Fibroblast of gingiva (primary cell): Measurements from ENCODE around the gene COL23A1.
A peak's percentile ranks its signal among the peaks of the same experiment; 100 is the strongest.

Experiments used
- DNase-seq: peaks from one replicate; pipeline ENCODE4 v3.0.0-alpha.2; 2011; ENCODE audit warnings: low read depth

COL23A1 gene

DNA sequence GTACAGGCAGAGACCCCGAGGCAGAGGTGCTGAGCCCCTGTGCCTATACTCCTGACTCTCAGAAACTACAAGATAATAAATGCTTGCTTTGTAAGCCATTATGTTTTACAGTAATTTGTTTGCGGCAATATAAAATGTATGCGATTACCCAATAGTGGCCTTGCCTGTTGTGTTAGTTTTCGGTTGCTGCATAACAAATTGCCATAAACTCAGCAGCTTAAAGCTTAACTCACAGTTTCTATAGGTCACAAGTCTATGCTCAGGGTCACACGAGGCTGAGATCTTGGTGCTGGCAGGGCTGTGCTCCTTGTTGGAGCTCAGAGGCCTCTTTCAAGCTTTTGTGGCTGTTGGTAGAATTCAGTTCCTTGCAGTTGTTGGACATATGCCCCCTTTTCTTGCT lies 114.8 kb downstream of the COL23A1 start:
- DNase-seq = no peak

- DNase-seq = peak; percentile 21
These were observed 115.5 kb downstream of the COL23A1 start for GRCh38 chr5:178474562-178475184.

- DNase-seq = no peak
These were observed 116.3 kb downstream of the COL23A1 start for GRCh38 chr5:178473854-178474253.

- DNase-seq = no peak
These were observed 118.1 kb downstream of the COL23A1 start for GRCh38 chr5:178472138-178472537.

DNA sequence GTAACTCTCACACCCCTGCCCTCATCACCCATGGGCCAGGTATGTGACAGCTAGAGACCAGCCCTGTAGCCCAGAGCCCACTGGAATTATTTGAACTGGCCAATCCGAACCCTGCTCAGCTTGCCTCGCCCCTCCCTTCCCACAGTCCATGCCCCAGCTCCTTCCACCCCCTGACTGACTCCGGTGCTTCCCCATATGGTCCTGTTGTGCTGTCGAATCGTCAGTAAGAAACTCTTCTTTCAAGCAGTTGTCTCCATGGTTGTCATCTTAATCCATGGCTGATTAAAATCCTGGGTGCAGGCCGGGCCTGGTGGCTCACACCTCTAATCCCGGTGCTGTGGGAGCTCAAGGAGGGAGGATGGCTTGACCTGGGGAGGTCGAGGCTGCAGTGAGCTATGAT lies 118.5 kb downstream of the COL23A1 start:
- DNase-seq = no peak

DNA sequence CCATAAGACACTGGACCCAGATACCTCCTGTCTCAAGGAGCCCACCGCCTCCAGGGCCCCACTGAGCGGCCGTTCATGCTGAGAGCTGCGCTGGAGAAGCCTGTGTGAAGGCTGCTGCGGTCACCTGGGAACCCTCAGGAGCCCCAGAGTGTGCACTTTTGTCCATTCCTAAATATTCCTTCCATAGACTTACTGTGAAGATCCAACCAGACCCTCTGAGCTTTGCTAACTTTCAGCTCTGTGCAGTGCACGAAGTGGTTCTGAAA lies 119.5 kb downstream of the COL23A1 start:
- no peak for DNase-seq

GRCh38 chr5:178469975-178470759 lies 120.0 kb downstream of the COL23A1 start:
- DNase-seq = no peak

- DNase-seq = no peak
These were observed 120.9 kb downstream of the COL23A1 start for GRCh38 chr5:178469011-178469974.

DNA sequence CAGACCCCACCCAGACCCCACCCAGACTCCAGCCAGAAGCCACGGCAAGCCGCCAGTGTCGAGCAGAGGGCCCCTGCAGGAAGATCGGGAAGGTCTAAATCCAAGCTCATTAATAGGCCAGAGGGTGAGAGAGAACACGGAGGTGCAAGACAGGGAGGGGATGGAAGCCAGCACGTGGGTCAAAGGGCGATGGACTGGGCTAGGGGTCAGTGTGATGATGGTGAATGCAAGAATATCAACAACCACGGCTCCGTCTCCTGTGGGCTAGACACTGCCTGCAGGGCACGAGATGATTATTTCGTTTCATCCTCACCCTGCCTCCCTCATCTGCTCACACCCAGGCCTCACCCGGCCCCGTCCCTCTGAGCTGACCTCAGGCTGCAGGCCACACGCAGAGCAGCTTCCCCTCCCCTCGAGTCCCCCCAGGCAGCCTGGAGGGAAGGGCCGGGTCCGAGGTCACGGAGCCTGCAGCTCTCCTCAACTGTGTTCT lies 122.0 kb downstream of the COL23A1 start:
- DNase-seq = no peak

DNA sequence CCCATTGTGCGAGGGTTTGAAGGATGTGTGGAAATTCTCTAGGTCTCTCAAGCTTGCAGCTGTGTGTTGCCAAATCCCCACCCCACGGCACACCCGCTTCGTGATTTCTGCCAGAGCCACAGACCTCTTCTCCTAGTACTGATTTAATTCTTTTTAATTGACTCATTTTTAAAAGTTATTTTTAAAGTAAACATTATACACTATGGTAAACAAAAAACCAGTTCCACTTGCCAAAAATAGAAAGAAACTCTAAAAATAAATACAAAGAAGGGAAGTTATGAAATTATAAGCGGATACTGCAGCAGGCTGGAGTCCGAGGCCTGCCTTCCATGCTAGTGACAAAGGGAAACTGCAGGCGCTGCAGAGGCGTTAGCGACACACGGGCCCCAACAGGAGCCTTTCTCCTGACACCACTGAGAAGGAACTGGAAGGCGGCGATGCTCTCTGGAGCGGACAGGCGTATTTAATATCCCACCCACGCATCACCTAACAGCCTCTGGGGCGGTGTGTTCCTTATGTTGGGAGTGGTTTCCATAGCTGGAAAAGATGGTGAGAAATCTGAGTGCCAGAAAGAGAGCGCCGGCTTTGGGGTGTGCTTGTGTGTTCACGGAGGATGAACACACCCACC lies 122.5 kb downstream of the COL23A1 start:
- DNase-seq = peak; percentile 85

DNA sequence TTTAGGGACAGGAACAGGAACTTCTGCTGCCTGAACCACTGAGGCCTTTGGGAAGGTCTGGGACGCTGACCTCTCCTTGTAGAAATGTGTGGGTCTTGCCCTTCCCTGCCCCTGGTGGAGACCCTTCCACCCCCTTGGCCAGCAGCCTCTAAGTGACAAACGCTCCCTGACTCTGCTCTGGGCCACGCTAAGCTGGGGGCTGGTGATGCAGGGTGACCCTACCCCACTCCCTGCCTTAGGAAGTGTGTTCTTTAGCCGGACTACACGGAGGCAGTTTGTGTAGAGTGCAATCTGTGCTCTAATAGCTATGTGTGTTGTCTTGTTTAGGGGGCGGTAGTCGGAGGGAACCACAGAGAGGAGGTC lies 123.0 kb downstream of the COL23A1 start:
- no peak for DNase-seq

- DNase-seq = no peak
These were observed 123.9 kb downstream of the COL23A1 start for GRCh38 chr5:178466342-178466741.

DNA sequence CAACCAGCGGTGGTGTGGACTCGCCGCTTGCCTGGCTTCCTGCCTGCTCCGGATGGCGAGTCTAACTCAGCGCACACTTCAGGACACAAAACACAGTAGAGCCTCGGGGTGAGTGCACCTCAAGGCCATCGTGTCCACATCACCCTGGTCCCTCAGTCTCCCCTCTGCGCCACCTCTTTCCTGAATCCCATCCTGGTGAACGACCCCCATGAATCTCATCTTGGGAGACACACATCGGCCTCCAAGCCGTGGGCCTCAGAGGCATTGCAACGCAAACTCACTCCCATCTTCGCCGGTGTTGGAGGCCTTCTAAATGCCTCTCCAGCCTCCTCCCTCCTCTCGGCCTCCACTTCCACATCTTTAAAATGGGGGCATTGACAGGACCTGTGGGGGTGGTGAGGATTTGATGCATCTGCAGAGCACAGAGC lies 124.3 kb downstream of the COL23A1 start:
- DNase-seq = no peak

- DNase-seq = no peak
These were observed 124.8 kb downstream of the COL23A1 start for GRCh38 chr5:178465228-178465860.

GRCh38 chr5:178464431-178465048 lies 125.7 kb downstream of the COL23A1 start:
- no peak for DNase-seq

DNA sequence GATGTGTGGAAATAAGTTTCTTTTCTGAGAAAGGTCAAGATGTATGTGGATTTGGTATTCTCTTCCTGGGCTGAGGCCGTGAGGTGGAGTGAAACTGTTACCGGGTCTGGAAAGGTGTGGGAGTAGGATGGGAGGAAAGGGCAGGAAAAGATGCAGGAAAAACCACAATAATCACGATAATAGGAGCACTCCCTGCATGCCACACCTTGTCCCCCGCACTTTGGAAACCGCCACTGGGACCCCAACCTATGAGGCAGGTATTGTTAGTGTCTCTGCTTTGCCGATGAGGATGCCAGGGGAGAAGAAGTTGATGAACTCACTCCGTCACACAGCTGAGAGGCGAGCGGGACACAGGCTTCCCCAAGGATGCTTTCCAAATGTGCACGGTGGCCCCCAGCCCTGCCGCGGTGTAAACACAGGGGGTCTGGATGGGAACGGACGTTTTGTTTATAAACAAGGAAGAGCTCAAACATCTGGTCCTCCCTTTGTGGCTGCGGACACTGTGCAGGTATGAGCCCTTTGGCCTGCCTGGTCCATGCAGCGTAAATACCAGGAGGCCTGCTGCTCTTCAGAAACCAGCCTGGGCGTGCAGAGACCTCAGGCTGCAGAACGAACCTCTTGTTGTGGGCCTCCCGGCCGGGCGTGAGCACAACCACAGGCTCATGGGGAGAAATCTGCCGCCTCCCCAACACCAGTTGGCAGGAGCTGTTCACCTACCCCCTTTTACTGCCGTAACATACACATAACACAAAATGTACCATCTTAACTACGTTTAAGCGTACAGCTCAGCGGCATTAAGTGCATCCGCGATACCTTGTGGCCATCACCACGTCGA lies 126.7 kb downstream of the COL23A1 start:
- DNase-seq = no peak

DNA sequence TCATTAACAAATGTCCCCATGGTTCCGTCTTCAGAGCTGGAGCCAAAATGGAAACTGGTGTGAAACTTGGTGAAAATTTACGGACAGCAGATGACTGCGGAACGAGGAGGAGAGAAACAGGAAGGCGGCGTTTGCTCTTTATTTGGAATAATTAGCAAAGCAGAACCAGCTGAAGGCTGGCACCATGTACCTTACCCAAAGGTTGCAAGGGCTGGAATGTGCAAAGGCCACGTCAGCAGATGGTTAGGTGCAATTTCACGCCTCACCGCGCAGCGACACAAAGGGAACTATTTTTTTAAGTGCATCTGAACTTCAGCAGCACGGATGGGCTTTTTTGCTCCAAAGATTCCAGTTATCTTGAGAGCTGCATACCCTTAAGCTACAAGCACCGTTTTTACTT lies 127.4 kb downstream of the COL23A1 start:
- no peak for DNase-seq

DNA sequence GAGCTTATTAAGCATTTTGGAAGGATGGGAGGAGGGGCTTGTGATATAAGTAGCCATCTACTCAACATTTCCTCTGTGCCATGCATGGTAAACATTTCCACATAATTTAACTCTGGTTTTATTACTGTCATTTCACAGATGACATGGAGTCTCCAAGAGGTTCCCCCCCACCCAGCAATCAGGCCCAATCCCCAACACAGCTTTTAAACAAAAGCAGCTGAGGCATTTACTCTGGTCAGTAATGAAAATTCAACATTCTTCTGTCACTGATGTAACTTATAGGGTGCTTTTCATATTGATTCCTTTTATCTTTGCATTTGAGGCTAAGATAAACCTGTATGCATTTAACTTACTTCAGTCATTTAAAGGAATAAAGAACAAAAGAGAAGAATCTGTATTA lies 128.1 kb downstream of the COL23A1 start:
- DNase-seq = no peak

DNA sequence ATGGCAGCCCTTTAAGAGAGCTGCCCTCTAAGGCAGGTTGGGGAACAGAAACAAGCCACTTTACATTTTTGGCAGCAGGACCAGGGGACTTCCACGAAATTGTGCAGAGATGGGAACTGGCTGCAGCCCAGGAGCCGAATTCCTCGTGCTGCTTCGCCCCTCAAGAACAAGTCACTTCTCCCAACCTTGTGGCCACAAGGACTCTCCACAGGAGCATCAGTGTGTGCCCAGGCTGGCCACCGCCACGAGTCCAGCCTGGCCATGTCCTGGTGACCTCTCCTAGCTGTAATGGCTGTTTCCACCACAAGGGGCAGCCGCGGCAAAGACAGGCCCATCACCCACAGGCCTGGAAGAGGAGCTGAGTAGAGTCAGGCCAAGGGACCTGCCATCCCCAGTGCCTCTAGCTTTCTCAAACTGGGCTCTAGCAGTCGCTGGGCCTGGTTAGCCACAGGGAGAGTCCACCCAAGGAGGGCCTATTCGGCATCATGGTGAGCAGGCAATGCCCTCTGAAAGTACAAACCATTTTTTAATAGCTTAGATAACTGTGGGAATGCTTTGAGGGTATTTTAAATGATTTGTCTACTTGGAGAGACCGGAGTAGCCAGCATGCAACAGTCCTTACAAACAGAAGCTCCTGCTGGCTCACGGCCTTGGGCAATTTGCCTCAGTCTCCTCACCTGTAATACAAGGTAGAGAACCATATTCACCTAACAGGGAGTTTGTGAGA lies 129.0 kb downstream of the COL23A1 start:
- peak; percentile 26 for DNase-seq

GRCh38 chr5:178460598-178460997 lies 129.6 kb downstream of the COL23A1 start:
- DNase-seq = no peak
